GM12878 (cell line): Measurements from ENCODE around the gene BCAP31.
"Not testable (repeated sequence)": the region's sequence is repeated elsewhere in the genome, so short reads cannot be mapped to it uniquely, and the experiment has no call there.

Source experiments
- JUND ChIP-seq: IDR thresholded peaks from 2 replicates; pipeline ENCODE4 v1.6.1; 2012; ENCODE audit warnings: low read depth, mild to moderate bottlenecking, low read length, improper control_type of control experiment, moderate library complexity
- TCF12 ChIP-seq: IDR thresholded peaks from 2 replicates; pipeline ENCODE4 v1.6.1; 2011; ENCODE audit warnings: low read depth, mild to moderate bottlenecking, low read length
- TF ChIP-seq, protein P1 (sequence below): IDR thresholded peaks from 2 replicates; pipeline ENCODE4 v1.6.1; 2012; ENCODE audit warnings: mild to moderate bottlenecking, low read depth, low read length
- TF ChIP-seq, protein P2 (sequence below), 3 experiments: IDR thresholded peaks in 2 of 3; conservative IDR thresholded peaks in 1 of 3; 2 replicates each; pipeline ENCODE4 v1.5.1; 2011; ENCODE audit warnings: low read depth in 3 of 3, low read length in 3 of 3, mild to moderate bottlenecking in 3 of 3, control low read depth in 2 of 3, moderate library complexity in 2 of 3, inconsistent platforms in 1 of 3, mixed read lengths in 1 of 3; ENCODE audit not compliant: control insufficient read depth in 2 of 3, insufficient read depth in 1 of 3; ENCODE audit errors: extremely low read depth in 1 of 3

DNA sequence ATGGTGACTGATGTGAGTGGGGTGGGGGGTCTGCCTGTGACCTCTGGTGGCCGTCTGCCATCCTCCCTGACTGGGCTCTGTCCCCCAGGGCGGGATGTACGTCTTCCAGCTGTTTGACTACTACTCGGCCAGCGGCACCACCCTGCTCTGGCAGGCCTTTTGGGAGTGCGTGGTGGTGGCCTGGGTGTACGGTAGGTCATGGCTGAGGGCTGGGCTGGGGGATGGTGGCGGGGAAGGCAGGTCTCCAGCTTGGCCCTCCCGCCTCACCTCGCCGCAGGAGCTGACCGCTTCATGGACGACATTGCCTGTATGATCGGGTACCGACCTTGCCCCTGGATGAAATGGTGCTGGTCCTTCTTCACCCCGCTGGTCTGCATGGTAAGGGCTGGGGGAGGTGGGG, 29.9 kb downstream of the BCAP31 start:
- TF ChIP-seq, protein P1, sequence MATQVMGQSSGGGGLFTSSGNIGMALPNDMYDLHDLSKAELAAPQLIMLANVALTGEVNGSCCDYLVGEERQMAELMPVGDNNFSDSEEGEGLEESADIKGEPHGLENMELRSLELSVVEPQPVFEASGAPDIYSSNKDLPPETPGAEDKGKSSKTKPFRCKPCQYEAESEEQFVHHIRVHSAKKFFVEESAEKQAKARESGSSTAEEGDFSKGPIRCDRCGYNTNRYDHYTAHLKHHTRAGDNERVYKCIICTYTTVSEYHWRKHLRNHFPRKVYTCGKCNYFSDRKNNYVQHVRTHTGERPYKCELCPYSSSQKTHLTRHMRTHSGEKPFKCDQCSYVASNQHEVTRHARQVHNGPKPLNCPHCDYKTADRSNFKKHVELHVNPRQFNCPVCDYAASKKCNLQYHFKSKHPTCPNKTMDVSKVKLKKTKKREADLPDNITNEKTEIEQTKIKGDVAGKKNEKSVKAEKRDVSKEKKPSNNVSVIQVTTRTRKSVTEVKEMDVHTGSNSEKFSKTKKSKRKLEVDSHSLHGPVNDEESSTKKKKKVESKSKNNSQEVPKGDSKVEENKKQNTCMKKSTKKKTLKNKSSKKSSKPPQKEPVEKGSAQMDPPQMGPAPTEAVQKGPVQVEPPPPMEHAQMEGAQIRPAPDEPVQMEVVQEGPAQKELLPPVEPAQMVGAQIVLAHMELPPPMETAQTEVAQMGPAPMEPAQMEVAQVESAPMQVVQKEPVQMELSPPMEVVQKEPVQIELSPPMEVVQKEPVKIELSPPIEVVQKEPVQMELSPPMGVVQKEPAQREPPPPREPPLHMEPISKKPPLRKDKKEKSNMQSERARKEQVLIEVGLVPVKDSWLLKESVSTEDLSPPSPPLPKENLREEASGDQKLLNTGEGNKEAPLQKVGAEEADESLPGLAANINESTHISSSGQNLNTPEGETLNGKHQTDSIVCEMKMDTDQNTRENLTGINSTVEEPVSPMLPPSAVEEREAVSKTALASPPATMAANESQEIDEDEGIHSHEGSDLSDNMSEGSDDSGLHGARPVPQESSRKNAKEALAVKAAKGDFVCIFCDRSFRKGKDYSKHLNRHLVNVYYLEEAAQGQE: not testable (repeated sequence)
- TF ChIP-seq, protein P2, sequence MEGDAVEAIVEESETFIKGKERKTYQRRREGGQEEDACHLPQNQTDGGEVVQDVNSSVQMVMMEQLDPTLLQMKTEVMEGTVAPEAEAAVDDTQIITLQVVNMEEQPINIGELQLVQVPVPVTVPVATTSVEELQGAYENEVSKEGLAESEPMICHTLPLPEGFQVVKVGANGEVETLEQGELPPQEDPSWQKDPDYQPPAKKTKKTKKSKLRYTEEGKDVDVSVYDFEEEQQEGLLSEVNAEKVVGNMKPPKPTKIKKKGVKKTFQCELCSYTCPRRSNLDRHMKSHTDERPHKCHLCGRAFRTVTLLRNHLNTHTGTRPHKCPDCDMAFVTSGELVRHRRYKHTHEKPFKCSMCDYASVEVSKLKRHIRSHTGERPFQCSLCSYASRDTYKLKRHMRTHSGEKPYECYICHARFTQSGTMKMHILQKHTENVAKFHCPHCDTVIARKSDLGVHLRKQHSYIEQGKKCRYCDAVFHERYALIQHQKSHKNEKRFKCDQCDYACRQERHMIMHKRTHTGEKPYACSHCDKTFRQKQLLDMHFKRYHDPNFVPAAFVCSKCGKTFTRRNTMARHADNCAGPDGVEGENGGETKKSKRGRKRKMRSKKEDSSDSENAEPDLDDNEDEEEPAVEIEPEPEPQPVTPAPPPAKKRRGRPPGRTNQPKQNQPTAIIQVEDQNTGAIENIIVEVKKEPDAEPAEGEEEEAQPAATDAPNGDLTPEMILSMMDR (IDR thresholded peaks at IDR 0.05 in 2 of 3, conservative IDR thresholded peaks at IDR 0.05 in 1 of 3; ENCODE audit: control insufficient read depth in 2 of 3, extremely low read depth in 1 of 3, insufficient read depth in 1 of 3, low read depth in 3 of 3, low read length in 3 of 3): not testable (repeated sequence)
- not testable (repeated sequence) for TF ChIP-seq TCF12, JUND
